GM23248 (cell line): ENCODE data around the gene PABPC1L.

Experiments used
- EZH2 ChIP-seq: fragments of 200-600 bp; sonication (generic); IDR thresholded peaks from 2 replicates; pipeline ENCODE4 v1.6.1; 2018; ENCODE audit warnings: antibody characterized with exemption, mild to moderate bottlenecking; ENCODE audit not compliant: insufficient read depth, poor library complexity, severe bottlenecking
- EZH2phosphoT487 ChIP-seq: fragments of 200-600 bp; sonication (generic); IDR thresholded peaks from 2 replicates; pipeline ENCODE4 v1.6.1; 2018; ENCODE audit warnings: antibody characterized with exemption, moderate library complexity, mild to moderate bottlenecking, low read depth; ENCODE audit not compliant: insufficient read depth

DNA sequence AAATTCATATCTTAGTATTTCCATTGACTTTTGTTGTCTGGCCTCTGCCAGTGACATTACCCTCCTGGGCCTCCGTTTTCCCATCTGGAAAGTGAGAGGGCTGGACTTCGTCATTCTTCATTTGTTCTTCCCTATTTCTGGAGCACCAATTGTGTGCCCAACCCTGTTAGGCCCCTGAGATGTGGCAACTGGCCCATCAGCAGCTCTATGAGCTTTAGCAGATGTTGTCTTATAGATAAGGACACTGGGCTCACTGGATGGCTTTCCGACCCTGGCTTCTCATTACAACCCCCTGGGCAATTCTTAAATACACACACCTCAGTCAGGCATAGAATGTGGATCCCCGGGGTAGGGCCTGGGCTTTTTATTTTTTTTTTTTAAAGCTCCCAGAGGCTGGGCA, 14.7 kb downstream of the PABPC1L start:
- TF ChIP-seq EZH2 (no peak), EZH2phosphoT487 (no peak)
